Superior temporal gyrus (tissue), 1 donor: ENCODE results near the gene NFATC1.

Source experiments
- DNase-seq: peaks from one replicate; pipeline ENCODE4 v3.0.0-alpha.2; 2016; ENCODE audit errors: extremely low spot score

NFATC1 gene

DNA sequence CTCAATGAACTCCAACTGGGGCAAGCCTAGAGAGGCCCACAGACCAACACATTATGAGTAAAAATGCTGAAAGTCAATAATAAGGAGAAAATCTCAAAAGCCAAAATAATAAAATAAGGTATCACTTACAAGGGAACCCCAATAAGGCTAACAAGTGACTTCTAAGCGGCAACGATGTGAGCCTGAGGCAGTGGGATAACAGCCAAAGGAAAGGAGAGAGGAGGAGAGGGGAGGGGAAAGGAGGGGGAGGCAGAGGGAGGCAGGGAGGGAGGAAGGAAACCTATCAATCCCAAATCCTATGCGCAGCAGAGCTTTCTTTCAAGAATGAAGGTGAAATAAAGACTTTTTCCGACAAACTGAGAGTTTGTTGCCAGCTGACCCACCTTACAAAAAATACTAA lies 6.0 kb upstream of the NFATC1 start:
- DNase-seq = no peak

DNA sequence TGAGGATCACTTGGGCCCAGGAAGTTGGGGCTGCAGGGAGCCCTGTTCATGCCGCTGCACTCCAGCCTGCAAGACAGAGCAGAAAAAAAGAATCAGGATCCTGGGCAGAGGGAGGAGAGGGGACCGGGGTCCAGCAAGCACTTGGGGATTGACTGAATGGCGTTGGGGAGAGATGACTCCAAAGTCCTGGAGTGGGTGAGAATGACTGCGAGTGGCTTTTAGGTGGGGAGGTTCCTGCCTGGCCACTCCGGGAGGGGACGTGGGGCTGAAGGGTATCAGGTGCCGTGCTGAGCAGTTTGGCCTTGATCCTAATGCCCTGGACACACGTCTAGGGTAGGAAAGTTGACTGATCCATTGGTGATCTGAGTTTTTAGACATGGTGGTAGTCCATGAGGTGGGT lies 3.5 kb upstream of the NFATC1 start:
- DNase-seq = no peak

DNA sequence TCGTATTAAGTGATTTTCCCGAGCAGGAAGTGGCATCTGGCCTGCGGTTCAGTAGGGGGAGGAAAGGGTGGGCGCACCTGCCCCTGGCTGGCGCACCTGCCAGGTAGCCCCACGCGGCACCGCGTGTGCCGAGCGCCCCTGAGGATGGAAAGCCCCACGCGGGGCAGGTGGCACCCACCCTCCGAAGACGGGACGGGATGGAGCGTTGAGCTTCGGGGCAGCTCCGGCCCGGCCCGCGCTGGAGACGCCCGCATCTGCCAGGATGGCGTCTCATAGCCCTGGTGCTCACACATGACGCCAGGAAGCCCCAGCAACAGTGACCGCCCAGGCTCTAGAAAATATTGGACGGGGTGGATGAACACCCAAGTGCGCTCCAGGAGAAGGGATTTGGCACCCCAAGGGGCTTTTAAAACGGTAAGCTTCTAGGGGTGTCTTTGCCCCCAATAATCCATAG lies 2.5 kb upstream of the NFATC1 start:
- DNase-seq = no peak

DNA sequence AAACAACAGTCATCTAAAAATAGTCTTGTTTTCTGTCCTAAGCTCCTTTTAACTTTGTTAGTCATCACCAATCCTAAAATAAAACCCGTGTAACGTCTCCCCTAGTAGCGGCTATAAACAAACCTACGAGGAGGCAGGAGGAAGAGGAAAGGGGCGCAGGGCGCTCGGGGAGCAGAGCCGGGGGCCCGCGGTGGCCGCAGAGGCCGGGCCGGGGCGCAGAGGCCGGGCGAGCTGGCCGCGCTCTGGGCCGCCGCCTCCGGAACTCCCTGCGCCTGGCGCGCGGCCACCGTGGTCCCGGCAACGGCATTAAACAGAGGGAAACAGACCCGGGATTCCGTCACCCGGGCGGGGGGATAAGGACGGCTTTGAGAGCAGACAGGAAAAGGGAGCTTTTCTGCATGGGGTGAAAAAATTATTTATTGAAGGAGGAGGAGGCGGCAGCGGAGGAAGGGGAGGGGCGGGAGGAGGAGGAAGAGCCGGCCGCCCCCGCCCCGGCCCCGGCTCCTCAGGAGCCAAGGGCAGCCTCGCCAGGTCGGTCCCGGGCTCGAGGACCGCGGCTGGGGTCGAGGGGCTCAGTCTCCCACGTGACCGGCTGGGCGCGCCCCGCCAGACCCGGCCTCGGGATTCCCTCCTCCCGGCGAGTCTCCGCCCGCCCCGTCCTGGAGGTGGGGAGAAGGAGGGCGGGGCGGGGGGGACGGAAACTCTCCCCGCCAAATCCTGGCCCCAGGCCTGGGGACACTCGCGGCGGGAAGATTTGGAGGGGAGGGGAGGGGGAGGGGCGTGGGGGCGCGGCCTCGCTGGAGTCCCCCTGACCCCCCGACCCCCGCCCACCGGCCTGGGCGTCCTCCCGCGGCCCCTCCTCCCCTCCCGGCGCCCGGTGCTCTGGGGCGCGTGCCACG lies 1.8 kb upstream of the NFATC1 start:
- DNase-seq = no peak

DNA sequence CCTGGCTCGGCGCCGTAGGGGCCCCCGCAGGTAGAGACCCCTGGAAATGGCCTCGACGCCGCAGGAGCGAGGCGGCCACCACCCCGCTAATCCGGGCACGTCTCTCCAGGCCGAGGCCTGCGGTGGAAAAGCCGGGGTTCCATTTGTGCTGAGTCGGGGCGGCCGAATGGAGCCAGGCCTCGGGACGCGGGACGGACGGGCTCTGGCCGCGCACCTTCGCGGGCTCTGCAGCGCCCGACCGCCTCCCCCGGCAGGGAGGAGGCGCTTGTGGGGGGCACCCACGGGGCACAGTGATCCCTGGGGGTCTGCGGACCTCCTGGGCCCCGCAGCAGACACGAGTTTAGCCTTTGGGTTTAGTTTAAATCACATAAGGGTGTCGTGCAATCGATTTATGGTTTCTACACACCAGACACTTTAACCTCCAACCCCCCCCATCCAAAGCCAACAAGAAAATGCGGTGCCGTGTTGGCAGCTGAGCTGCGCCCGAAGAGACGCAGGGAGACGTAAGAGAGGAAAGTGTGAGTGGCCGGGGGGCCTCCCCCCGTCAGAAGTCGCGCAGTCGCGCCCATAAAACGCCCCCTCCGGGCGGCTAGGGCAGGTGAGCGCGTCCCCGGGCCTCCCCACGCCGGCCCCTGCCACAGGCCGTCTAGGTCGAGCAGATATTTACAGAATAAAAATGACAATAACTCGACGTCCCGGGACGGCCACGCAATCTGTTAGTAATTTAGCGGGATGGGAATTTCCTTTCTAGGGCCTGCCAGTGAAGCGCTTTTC lies 1.0 kb upstream of the NFATC1 start:
- no peak for DNase-seq

DNA sequence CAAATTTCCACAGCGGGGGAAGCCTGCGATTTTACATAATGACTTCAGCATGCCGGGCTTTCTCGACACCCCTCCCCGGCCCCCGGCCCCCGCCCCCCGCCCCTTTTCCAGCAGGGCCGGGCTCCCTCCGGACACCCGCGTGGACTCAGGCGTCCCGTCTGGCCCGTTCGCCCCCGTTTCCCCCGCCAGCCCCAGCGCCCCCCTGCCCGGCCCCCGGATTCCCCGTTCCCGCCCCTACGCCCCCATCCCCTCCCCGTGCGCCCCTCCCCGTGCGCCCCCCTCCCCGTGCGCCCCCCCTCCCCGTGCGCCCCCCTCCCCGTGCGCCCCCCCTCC lies 456 bp upstream of the NFATC1 start:
- no peak for DNase-seq

DNA sequence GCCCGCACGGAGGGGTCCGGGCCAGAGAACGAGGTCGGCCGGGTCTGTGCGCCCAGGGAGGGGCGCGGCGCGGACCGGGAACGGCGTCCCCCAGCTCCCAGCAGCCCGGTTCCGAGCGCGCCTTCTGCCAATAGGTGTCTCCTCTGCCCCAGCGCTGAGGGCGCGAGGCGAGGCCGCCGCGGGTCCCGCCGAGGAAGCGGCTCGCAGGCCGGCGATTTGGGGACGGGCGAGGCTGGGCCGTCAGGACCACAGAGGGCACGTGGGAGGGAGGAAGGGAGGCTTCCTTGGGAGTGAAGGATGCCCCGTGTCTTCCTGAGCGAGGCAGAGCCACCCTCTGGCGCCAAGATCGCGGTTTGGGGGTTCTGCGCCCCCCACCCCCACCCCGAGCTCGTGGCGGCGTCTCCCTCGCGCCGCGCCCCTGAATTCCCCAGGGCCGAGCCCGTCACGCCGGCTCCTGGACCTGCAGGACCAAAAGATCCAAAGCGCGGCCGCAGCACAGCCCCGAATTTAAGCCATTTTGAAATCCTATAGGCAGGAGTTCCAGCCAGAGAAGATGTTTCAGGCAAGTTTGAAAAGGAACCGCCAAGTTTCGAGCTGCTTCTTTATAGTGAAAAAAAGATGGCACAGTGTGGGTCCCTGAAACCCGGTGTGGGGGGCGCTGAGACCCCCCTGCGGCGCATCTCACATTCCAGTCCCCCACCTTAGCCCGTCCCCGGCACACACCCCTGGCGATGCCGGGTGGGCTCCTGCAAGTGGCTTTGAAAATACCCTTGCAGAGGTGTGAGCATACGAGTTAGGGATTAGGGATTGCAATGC lies 909 bp downstream of the NFATC1 start:
- no peak for DNase-seq

DNA sequence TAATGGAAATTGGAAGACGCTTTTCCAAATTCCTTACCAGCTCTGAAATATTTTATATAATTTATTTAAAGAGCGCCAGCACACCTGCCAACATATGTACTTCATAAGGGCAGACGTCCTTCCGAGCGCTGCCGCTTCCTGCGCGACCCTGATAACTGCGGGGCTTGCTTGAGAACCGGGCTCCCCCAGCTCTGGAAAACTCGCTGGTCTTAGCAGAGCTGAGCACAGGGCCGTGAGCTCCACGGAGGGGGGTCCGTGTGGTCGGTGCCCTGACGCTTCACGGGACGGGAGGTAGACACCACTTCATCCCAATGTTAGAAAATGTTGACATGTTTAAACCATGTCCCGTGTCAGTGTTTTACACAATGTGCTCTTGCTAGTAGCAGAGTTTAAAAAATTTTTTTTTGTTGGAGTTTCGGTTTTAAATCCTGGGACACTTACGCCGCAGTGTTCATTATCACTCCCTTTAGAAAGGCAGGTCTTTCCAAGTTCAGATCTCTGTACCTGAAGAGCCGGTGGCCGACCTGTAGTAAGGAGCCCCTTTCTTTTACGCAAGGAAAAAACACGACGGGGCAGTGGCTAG lies 1.6 kb downstream of the NFATC1 start:
- DNase-seq = no peak

DNA sequence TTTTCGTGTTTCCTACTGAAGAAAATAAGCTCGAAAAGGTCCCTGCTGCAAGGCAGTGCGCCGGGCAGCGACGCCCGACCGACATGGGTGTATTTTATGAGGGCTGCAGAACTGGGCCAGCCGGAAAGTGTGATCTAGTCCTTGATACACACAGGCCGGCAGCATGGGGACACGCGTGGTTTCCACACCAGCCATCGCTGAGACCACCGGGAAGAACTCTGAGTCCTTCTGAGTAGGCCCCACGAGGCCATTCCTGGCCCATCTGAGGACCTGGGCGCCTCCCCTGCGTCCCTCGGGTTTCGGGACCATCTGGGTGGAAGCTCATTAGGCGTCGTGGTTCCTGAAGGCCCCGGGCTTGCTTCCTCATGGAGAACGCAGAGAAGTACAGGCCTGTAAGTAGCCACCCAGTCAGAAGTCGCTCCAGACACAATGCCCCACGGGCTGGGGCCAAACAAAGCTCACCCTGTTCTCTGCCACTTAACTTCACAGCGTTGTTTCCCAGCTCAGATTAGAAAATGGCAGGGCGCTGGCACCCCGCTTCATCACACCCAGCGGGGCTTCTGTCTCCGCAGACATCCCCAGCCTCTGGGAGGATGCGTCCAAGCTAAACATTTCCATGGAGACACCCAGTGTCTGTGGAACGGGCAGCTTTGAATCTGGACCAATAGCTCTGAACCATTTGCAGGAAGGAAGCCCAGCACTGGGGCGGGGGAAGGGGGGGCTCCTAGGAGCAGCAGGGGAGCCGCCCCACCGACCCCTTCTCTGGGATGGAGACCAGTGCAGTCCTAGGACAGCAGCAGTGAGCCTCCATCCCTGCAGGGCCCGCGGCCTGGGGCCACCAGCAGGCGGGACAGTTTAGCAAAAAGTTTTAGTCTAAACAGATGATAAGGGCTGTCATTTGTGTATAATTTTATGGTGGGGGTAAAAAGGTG lies 2.4 kb downstream of the NFATC1 start:
- DNase-seq = no peak

DNA sequence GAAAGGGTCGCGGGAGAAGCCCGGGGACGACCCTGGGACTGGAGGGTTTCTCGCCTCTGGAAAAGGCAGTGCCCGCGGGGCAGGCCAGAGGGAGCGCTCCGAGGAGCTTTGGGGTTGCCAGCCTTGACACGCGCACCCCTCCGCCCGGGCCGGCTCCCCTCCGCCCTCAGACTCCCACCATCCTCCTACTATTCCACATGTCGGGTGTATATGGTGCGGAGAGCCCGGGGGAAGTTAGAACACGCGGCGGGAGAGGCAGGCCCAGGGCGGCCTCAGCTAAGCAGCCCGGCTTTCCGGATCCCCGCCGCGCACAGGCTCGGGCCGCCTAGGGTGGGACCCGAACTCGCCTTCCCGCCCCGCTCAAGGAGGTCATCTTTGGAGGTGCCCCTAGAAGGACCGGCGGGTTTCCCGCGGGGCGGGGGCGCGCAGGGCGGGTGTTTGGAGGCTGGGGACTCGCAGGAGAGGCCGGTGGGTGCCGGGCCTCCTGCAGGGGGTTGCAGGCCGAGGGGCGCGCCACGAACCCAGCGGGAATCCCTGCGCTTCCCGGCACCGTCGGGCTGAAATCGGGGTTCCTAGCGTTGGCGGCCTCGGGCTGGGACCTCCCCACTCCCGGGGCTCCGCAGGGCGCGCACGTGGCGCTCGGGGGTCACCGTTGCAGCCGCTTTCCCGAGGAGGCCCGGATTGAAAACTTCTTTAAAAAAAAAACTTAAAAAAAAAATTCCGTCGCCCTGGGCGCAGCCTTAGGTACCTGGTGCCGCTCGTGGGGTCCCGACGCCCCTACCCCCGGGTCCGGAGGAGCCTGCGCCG lies 3.7 kb downstream of the NFATC1 start:
- no peak for DNase-seq

DNA sequence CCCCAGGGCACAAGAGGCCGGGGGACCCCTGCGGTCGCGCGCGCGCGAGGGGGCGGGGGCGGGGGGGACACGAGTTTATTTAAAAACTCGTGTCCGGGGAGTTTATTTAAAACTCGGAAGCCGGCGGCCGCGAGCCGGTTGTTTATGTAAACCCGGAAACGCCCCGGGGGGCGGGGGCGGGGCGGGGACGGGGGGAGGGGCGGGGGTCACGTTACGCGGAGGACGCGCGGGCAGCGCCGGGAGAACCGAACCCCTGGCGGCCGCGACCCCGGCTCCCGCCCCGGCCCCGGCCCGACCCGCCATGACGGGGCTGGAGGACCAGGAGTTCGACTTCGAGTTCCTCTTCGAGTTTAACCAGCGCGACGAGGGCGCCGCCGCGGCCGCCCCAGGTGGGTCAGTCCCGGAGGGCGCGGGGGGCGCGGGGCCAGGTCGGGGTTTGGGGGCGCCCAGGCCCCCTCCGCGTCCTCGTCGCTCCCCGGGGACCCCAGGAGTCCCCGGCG lies 4.4 kb downstream of the NFATC1 start:
- DNase-seq = no peak

DNA sequence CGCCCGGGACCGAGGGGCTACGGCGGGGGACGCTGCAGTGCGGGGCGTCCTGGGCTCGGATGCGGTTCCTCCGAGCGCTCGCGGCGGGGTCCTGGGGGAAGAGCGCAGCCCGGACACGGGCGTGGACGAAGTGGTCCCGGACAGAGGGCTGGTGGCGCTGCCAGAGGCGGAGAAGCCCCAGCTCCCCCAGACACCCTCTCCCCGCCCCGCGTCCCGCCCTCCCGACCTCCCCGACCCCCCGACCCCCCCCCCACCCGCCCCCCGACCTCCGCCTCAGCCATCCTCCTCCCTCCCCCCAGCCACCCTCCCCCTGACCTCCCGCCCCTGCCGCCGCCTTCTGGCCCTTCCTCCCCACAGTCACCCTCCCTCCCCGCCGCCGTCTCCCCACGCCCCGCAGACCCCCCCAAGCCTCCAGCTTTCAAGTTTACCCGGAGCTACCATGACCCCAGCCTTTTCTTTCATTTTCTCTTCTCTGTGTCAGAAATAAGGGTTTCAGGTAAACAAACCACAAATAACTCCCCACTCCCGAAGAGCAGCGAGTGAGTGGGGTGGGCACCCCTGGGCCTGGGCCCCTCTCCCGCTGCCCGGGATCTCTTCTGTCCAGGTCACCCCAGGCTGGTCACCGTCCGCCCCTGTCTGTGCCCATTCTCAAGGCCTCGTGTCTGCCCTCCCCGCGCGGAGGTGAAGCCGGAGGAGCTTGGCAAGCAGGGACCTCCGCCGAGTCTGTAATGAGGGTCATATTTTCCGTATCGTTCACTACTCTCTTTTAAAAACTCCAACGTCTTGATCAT lies 5.1 kb downstream of the NFATC1 start:
- DNase-seq = no peak

DNA sequence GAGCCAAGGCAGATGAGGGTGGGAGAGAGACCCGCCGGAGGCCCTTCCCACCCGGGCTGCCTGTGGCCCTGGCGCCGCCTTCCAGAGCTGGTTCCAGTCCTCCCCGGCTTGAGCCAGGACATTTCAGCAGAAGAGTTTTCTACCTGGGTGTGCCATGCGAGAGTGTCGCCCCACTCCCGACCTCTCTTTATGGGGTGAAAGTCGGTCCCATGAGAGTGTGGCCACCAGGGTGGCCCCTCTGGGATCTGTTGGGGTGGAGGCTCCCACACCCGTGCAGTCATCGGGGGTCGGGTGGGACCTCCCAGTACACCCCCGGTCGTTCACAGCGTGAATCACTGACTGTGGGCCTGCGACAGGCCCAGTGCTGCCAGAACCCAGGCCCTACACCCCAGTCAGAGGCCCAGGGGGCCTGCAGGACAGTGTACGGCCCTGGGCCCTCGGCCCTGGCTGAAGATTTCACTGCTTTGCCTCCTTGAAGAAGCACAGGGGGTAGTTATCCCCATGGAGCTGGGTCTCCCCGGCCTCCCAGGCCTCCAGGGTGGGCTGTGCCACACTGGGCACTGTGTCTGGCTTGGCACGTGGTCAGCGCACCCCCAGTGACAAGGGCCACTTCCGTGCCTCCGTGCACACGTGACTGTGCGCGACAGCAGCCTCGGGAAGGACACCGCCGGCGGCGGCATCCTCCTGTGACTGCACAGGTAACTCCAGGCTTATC lies 5.9 kb downstream of the NFATC1 start:
- DNase-seq = no peak

DNA sequence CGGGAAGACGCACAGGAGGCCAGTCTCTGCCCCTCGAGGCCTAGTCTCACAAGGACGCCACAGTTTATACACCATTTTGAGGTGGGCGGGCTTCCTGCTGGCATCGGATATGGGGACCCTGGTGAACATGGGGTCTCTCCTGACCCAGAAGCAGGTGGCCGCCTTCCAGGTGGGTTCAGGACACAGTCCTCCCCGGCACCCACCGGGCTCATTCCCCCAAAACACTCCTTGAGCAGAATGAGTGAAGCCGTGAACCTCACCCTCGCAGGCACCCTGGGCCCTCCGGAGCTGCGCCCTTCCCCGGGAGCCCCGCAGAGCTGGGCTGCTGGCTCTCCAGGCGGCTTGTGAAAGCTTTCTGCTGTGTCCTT lies 6.5 kb downstream of the NFATC1 start:
- no peak for DNase-seq

DNA sequence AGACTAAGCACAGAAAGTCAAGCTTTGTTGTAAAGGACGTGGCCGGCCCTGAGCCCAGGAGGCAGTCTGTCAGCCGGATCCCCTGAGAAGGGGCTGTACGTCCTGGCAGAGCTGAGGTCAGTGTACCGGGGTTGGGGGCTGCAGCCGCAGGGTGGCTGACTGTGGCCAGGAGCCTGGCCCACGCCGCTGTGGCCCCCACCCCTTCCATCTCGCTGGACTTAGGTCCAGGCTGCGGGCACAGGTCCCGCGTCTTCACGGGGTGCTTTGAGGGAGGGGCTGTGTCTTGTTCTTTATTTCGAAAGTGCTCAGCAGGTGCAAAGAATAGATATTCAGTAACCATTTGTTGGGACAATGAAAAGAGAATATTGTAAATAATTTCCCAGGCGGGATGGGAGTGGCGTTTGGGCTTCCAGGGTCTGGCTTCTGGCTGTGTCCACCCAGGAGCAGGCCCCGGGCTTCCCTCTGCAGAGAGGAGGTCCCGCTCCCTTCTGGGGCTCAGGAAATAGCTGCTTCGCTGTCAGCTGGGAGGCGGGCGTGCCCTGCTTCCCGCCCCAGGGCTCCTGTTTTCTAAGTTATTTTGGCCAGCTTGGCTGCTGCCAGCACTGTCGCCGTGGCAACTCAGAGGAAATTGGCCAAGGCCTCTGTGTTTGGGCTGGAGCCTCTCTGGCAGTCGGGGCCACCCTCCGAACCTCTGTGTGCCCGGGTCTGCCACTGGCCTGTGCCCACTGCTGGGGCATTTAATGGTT lies 7.4 kb downstream of the NFATC1 start:
- no peak for DNase-seq

DNA sequence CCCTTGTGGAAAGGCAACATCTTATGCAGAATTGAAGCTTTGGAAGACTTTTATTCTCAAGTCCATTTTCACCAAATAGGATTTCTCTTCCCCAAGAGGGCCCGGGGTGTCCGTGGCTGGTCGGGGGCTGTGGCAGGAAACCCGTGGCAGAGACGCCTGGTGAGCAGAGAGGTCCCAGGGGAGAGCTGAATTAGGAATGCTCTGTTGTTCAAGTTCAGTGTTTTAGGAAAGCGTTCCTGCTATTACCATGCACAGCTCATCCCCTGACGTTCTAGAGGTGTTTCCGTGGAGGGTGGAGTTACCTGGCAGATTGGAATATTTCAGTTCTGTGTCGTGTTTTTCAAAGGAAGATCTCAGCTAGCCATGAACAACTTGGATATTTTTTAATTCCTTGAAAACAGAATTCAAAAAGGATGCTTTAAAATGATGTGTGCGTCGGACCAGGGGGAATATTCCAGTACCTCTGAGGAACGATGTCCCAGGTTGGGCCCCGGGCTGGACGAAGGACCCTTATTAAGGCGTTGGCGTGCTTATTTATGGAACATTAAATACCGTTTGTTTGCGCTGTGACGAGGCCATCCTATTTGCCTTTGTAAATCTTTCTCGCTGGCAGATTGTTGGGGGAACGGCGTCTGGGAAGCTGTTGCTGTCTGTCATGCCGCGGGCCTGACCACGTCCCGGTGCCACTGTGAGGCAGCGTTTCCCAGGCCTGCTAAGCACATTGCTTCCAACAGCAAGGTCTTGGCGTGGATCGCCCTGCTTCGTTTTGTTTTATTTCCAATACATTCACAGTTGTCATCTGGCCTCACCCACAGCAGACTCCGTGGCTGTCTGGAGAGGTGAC lies 8.2 kb downstream of the NFATC1 start:
- no peak for DNase-seq

DNA sequence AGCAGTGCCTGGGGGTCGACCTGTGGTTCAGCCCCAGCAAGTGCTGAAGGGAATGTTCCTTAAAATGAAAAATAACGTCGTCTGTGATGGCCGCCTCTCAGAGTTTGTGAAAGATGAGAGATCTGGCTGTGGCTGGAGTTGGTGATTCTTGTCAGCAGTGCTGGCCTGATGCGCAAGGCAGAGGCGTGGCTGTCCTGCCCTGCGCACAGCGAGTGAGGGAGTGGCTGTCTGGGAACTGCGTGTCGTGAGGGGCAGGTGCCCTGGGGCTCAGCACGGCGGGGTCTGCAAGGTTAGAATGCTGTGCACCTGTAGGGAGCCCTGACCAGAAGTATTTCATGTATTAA lies 8.8 kb downstream of the NFATC1 start:
- no peak for DNase-seq
